ENCODE measurements around the gene XAGE2. TPM values are rescaled to one million over a fixed set of nuclear protein-coding genes. Genes with fewer than 3 reads are reported as not detected.
"Not testable (repeated sequence)": the region's sequence is repeated elsewhere in the genome, so short reads cannot be mapped to it uniquely, and the experiment has no call there.

XAGE2 gene, protein sequence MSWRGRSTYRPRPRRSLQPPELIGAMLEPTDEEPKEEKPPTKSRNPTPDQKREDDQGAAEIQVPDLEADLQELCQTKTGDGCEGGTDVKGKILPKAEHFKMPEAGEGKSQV
- polyA plus RNA-seq (ENCODE audit: insufficient read length in 4 of 4) = under 1 TPM in 1 of 4 donors, not detected in 3; 0.38 TPM

DNA sequence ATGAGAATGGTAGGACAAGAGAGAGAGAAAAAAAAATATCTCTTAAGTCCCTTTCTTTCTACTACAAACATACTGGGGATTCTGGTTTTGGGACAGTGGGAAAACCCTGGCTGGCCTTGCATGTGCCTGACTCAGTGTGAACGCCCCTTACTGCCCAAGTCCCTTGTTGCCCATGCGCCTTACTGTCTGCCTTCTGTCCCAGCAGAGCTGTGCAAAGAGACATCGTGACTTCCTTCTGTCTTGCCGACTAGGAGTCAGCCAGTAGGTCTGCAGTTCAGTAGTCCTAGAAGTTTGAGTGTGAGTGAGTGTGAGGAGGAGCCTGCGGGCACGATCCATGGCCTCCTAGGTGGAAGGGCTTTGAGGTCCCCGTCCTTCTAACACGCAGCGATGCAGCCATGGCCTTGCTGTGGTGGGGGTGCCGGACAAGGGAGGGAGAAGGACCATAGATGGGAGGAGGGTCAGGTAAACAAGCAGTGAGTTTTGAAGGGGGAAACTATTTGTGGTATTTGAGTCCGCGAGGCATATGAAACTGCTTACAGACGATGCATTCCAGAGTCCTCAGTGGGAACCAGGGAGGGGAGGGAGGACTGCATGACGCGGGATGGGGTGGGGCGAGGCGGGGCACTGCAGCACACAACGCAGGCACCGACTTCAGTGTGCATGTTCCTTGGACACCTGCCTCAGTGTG lies at the start of gene XAGE2:
TSS of gene XAGE2 (plus strand) at position 654 of the 688 bp plus-strand sequence. CDS start 994 bp downstream, outside the sequence.
- DNase-seq (ENCODE audit: low read depth in 4 of 4, low spot score in 2 of 4) = no peak

DNA sequence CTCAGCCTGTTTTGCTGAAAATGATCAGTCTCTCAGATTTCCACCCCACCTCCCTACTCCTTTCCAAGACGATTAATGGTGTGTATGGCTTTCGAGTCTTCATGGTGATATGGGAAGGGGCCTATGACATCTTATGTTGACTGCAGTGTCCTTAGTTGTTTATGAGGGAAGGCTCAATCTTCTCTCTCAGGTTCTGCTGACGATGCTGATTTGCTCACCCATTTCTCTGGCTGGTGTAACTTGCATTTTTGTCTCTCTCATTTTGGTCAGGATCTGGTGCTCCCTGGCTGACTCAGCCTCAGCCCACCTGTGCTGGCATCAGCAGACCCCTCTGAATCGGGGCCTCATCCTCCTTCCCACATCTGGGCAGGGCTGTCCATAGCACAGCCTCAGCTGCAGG lies 31.4 kb upstream of the XAGE2 start:
- no peak for DNase-seq (ENCODE audit: low read depth in 4 of 4, low spot score in 2 of 4)

DNA sequence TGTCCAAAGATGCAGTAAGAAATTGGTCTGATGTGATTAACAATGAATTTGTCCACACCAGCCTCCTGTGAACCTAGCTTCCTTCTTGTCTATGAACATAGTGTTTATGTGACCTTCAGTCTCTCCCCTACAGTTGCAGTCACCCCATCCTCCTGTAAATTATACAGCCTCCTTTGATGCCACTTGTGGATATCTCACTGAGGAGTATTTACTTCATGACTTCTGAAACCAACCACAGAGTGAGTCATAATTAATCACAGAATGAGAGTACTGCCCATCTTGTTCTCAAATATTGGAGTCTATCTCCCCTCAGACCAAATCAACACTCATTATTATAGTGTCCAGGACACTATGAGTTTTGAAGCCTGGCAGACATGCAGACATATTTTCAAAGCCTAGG lies 27.3 kb upstream of the XAGE2 start:
- no peak for DNase-seq (ENCODE audit: low read depth in 4 of 4, low spot score in 2 of 4)

DNA sequence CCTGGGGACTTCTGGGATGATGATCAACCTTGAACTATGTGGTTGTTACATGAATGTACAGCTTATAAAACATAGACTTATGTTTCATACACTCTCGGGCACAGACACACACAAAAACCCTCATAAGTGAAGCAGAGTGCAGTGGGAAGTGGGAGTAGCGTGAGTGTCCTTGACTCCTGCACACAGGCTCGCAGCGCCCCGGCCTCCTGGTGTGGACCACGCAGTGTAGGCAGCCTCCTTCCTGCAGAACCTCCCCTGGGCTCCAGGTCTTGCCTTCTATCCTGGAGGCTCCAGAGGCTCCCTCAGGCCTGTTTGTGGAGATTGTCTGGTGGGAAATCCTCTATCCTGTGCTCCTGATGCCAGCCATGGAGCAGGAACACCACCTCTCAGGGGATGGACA lies 25.7 kb upstream of the XAGE2 start:
- not testable (repeated sequence) for DNase-seq (ENCODE audit: low read depth in 4 of 4, low spot score in 2 of 4)

DNA sequence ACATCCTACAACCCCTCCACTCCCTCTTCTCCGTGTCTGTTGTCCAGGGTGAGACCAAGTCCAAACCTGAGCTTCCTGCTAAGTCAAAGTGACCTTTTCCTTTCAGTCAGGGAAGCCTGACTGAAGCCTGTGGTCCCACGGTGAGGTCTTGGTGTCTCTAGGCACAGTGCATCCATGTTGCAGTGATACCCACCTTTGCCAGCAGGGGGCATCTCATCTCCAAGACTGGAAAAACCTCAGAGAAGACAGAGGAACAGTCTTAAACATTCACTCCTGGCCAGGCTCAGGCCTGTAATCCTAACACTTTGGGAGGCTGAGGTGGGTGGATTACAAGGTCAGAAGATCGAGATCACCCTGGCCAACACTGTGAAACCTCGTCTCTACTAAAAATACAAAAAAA lies 23.4 kb upstream of the XAGE2 start:
- DNase-seq (ENCODE audit: low read depth in 4 of 4, low spot score in 2 of 4) = not testable (repeated sequence)

DNA sequence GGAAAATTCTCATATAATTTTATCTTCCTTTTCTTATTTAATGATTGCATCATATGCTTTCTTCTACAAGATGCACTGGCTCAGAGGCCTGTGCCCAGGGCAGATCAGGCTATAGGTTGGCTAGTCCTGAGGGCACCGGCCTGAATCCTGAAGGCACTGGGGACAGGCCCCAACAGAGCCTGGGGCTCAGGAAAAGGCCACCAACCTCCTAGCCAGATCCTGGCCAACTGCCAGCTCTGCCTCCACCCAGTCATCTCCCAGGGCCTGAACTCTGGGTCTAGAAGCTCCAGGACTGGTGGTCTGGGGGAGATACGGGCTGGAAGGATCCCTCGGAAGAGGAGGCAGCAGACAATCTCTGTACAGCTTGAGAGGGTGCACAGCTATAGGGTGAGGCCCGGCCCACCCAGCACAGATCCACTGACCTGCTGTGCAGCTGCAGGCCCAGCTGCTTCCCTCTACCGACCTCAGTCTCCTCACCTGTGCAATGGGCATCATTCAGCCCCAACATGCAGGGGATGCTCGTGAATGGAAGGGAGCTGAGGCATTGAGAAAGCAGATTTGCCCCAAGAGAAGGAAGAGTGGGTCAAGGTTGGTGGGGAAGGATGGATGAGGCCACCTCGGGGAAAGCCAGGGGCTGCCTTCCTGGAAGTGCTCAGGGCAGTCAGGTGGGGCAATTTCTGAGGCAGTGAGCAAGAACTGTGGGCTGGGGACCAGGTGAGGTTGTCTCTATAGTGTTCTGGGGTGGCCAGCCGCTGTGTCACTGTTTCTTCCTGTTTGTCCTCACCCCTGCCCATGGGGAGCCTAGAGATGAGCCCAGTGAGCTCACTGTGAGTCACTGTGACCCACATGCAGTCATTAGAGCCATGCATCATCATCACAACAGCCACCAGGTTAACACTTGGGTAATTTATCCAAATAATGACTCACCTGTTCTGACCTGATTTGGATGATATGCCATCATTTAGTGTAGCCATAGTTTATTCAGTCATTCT lies 22.4 kb upstream of the XAGE2 start:
- DNase-seq (ENCODE audit: low read depth in 4 of 4, low spot score in 2 of 4) = no peak

DNA sequence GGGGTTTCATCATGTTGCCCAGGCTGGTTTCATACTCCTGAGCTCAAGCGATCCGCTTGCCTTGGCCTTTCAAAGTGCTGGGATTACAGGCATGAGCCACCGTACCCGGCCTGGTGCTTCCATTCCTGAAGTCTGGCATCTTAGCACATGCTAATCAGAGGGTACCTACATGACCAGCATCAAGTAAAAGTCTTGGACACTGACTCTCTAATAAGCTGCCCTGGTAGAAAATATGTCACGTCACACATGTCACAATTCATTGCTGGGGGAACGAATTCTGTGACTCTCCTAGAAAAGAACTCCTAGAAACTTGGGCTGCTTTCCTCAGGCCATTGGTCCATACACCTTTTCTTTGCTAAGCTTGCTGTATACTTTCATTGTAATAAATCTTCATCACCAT lies 19.1 kb upstream of the XAGE2 start:
- no peak for DNase-seq (ENCODE audit: low read depth in 4 of 4, low spot score in 2 of 4)

DNA sequence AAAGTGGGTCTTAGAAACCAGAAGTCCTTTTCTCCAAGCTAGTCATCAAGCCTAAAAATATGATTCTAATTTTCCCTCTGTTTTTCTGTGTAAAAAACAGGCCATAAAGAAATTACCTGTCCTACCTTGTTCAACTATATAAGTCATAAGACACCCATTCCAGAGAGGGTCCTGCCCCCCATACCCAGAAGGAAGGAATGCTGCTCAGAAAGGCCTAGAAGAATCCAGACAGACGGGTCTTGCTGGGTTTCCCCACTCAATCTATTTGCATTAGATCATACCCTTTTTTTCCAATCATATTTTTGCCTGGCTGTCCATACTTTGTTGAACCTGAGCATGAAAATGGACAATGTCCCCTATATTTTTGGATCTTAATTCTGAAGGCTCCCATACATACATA lies 16.3 kb upstream of the XAGE2 start:
- DNase-seq (ENCODE audit: low read depth in 4 of 4, low spot score in 2 of 4) = no peak

DNA sequence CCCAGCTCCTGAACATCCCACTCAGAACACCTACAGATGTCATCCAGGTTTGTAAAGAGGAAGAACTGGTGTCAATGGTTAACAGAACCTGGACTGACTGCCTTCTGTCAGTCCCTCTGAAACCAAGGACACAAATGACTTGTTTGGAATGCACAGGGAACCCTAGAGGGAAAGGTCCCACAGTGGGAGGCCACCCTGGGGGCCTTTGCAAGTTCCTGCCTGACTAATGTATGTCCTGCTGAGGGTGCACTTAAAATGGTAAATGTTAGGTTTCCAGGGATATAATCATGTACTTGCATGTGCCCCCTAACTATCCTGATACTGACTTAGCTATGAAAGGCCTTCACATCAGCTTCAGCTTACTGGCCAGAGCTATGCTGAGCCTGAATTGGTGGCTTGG lies 15.0 kb upstream of the XAGE2 start:
- no peak for DNase-seq (ENCODE audit: low read depth in 4 of 4, low spot score in 2 of 4)

DNA sequence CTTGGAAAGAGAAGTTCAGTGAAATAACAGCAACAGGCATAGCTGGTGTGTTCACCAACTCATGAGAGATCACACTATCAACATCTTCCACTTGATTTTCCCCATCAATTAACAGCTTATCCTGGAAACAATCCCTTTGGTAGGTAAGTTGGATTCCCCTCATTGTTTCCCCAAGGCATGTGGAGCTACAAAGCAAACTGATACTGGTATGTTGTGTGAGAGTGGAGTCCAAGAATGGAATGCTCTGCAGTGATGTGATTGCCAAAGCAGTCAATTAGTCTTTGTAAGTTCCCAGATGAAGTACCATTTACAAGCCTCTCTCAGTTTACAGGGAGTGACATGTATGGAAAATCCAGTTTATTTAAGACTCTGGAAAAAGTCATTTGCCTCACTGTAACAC lies 13.7 kb upstream of the XAGE2 start:
- DNase-seq (ENCODE audit: low read depth in 4 of 4, low spot score in 2 of 4) = no peak

DNA sequence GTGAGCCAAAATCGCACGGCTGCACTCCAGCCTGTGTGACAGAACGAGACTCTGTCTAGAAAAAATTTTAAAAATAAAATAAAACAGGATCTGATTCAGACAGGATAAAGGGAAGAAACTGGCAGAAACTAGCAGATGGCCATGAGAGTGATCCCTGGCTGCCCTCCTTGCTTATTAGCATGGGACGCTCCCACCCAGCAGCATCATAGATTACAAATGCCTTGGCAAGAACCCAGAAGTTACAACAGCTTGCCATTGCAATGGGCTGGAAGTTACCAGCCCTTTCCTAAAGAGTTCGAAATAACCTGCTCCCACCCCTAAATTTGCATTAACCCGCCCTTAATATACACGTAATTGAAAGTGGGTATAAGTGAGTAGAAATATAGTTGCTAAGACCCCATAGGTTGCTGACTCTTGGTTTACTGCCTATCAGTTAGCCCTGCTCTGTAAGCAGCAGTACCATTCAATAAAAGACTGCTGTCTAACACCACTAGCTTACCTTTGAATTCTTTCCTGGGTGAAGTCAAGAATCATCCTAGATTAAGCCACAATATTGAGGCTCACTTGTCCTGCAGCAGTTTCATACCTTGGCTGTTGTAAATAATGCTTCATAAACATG lies 9.1 kb upstream of the XAGE2 start:
- DNase-seq (ENCODE audit: low read depth in 4 of 4, low spot score in 2 of 4) = no peak

DNA sequence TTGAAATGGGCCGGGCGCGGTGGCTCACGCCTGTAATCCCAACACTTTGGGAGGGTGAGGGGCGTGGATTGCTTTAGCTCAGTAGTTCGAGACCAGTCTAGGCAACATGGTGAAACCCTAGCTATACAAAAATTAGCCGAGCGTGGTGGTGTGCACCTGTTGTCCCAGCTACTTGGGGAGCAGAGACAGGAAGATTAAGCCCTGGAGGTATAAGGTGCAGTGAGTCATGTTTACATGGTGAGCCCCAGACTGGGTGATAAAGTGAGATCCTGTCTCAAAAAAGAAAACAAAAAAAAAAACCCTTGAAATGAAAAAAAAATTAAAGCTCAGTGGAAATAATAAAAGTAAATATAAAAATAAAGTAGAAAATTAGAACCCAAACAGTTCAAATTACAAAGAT lies 6.9 kb upstream of the XAGE2 start:
- no peak for DNase-seq (ENCODE audit: low read depth in 4 of 4, low spot score in 2 of 4)

DNA sequence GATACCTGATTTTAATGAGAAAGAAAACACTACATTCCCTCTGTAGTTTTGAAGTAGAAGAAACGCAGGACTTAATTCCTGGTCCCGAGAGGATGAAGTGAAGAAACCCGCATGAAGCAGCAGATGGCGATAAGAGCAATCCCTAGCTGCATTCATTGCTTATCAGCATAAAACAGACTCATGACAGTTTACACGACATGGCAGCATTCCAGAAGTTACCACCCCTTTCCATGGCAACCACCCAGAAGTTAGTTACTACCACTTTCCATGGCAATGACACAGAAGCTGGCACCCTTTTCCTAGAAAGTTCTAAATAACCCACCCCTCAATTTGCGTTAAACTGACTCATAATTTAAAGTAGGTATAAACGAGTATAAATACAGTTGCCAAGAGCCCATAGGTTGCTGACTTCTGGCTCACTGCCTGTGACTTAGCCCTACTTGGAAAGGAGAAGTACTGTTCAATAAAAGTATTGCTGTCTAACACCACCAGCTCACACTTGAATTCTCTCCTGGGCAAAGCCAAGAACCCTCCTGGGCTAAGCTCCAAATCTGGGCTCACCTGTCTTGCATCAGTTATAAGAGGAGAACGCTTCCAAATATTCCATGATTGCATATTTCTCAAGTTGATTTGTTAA lies 5.5 kb upstream of the XAGE2 start:
- no peak for DNase-seq (ENCODE audit: low read depth in 4 of 4, low spot score in 2 of 4)

DNA sequence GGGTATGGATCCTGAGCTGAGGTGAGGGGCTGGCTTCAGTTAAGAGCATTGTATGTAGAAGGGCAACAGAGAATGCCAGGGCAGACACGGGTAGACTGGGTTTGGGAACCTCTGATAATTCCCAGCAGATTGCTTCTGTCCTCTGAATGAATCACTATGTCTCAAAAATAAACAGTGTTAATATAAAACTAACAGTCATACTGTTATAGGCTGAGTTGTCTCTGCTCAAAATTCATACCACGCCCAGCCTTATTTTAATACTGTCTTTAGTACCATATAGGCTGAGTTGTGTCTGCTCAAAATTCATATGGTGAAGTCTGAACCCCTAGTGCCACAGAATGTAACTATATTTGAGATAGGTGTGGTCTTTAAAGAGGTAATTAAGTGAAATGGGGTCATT lies 10.0 kb downstream of the XAGE2 start:
- DNase-seq (ENCODE audit: low read depth in 4 of 4, low spot score in 2 of 4) = no peak

DNA sequence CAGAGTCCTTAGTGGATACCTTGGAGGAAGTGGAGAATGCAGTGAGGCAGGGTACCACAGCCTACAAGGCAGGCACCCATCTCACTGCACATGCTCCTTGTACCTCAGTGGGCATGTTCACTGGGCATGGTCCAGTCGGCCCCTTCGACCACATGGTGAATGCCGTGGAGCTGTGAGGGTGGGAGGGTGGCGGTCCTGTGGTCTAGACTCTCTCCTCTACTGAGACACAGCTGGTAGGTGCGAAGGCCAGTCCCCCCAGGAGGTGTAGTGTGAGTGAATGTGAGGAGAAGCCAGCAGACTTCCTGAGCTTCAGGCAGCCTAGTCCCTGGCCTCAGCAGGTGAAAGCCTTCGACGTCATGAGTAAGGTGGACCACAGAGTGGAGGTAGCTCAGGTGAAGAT lies 12.2 kb downstream of the XAGE2 start:
- no peak for DNase-seq (ENCODE audit: low read depth in 4 of 4, low spot score in 2 of 4)

DNA sequence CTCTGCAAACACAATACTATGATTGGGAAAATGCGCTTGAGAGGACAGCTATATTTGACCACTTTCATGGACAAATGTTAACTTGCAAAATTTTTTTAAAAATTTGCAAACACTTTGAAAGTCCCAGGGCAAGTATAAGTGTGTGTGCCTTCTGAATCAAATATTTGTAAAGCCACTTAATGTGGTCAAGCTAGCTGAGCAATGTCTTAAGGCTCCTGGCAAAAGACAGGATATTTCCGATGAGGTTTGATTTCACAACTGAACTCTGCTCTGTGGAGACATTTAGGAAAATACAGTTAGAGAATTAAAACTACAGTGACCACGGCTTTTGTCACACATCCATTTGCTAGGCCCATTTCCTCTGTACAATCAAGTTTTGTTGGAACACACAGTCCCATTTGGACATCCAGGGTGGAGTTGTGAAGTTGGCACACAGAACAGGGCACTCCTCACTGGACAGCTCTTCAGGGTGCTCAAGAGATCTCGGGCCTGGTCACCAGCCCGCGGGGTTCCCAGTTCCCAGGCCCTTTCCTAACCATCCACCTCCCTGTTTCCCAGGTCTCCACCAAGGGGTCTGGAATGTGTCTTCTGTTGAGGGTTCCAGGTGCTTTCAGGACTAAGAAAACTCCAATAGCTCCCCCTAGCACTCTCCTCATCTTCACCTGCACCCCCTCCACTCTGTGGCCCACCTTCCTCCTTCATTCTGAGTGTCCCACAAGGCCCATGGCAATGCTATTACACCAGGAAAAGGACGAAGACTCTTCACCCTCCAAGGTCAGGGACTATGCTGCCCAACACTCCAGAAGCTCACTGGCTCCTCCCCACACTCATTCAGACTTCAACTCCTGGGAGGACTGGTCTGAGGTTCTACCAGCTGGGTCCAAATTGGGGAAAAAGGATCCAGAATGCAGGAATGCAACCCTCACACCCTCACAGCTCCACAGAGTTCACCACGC lies 41.9 kb downstream of the XAGE2 start:
- DNase-seq (ENCODE audit: low read depth in 4 of 4, low spot score in 2 of 4) = no peak

DNA sequence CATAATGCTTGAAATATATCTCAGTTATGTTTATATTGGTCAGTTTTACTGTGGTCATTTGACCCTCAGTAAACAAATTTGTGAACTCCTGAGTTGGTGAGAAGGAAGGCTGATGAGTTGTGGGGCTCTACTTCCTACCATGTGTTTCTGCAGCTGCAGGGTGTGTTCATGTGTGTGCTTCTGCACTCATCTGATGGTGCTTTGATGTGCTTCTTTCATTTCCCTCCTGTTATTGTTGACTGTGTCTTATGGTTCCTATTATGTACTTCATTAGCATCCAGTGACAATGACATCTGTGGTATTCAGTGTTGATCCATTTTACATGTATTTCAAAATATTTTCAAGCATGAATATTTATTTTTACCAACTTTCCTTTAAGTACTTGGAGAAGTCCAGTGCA lies 46.5 kb downstream of the XAGE2 start:
- DNase-seq (ENCODE audit: low read depth in 4 of 4, low spot score in 2 of 4) = no peak

DNA sequence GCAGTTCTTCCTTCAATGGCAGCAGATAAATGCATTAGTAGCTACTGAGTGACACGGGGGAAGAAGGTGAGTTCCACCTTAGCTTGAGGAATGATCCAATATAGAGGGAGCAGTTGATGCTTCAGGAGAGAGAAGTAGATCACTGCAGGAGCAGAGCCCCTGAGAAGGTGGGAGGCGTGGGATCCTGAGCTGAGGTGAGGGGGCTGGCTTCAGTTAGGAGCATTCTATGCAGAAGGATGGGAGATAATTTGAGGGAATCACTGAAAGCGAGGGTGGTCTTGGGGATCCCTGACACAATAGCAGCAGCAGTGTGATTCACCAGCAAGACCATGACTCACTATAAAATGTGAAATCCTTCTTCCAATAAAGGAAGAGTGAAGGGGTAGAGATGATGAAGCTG lies 48.0 kb downstream of the XAGE2 start:
- no peak for DNase-seq (ENCODE audit: low read depth in 4 of 4, low spot score in 2 of 4)

DNA sequence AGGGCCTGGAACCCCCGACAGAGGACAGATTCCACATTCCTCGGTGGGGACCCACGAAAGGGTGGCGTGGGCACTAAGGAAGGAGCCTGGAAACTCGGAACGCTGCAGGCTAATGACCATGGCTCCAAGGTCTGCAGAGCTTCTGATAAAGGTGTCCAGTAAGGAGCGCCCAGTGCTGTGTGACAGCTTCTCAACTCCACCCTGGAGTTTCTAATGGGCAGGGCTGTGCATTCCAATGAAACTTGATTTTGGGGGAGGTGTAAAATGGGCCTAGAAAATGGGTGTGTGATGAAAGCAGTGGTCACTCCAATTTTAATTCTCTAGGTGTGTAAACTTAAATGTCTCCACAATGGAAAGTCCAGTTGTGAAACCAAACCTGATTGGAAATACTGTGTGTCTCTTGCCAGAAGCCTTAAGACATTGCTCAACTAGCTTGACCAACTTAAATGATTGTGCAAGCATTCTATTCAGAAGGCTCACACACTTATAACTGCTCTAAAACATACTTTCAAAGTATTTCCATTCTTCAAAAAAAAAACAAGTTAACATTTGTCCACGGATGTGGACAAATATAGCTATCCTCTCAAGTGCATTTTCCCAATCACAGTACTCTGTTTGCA lies 52.1 kb downstream of the XAGE2 start:
- DNase-seq (ENCODE audit: low read depth in 4 of 4, low spot score in 2 of 4) = no peak
